Neuronal stem cell (in vitro differentiated cells): ENCODE data around the gene GRAP.
A peak's percentile ranks its signal among the peaks of the same experiment; 100 is the strongest.
"Not testable (repeated sequence)": the region's sequence is repeated elsewhere in the genome, so short reads cannot be mapped to it uniquely, and the experiment has no call there.

Source experiments
- DNase-seq: peaks from one replicate; pipeline ENCODE4 v3.0.0-alpha.2; 2013; ENCODE audit warnings: low spot score
- H2AFZ ChIP-seq: one replicate; pipeline ENCODE4 v1.6.1; 2013; ENCODE audit warnings: mild to moderate bottlenecking, low read length, inconsistent platforms
- H2AK5ac ChIP-seq: 2 replicates; pipeline ENCODE4 v1.6.1; 2013; ENCODE audit warnings: low read depth, mild to moderate bottlenecking, inconsistent platforms, low read length, moderate library complexity, mixed read lengths
- H2BK120ac ChIP-seq: 2 replicates; pipeline ENCODE4 v1.6.1; 2013; ENCODE audit warnings: low read depth, mild to moderate bottlenecking, inconsistent platforms, low read length, moderate library complexity, mixed read lengths
- H2BK12ac ChIP-seq: one replicate; pipeline ENCODE4 v1.6.1; 2013; ENCODE audit warnings: low read length, inconsistent platforms
- H2BK15ac ChIP-seq: 2 replicates; pipeline ENCODE4 v1.6.1; 2013; ENCODE audit warnings: mild to moderate bottlenecking, low read length, inconsistent platforms, mixed read lengths
- H2BK5ac ChIP-seq: one replicate; pipeline ENCODE4 v1.6.1; 2013; ENCODE audit warnings: inconsistent platforms, mild to moderate bottlenecking, low read length, moderate library complexity
- H3K14ac ChIP-seq: one replicate; pipeline ENCODE4 v1.6.1; 2013; ENCODE audit warnings: low read length, inconsistent platforms
- H3K18ac ChIP-seq: 2 replicates; pipeline ENCODE4 v1.6.1; 2013; ENCODE audit warnings: low read length, inconsistent platforms
- H3K23ac ChIP-seq: 2 replicates; pipeline ENCODE4 v1.6.1; 2013; ENCODE audit warnings: low read depth, mild to moderate bottlenecking, mixed read lengths, low read length, inconsistent platforms; ENCODE audit not compliant: poor library complexity
- H3K27ac ChIP-seq: replicated peaks from 3 replicates; pipeline ENCODE4 v1.5.1; 2013; ENCODE audit warnings: low read length, inconsistent platforms
- H3K27me3 ChIP-seq, 3 experiments: 2 replicates each; pipeline ENCODE4 v1.6.1; 2013; ENCODE audit warnings: low read length in 3 of 3, mild to moderate bottlenecking in 2 of 3, inconsistent platforms in 1 of 3, low read depth in 1 of 3, mixed read lengths in 1 of 3, moderate library complexity in 1 of 3; ENCODE audit not compliant: control insufficient read depth in 3 of 3, insufficient read depth in 3 of 3
- H3K36me3 ChIP-seq, 2 donors: replicated peaks in 1 of 2; 2 replicates each; pipeline ENCODE4 v1.6.1; 2013; ENCODE audit warnings: low read length in 2 of 2; ENCODE audit not compliant: control insufficient read depth in 2 of 2, insufficient read depth in 2 of 2
- H3K4ac ChIP-seq: 2 replicates; pipeline ENCODE4 v1.6.1; 2013; ENCODE audit warnings: inconsistent platforms, mild to moderate bottlenecking, low read length, moderate library complexity
- H3K4me1 ChIP-seq, 2 donors: 1 replicate in 1 of 2; 2 replicates in 1 of 2; pipeline ENCODE4 v1.6.1; 2013; ENCODE audit warnings: low read length in 2 of 2, low read depth in 1 of 2; ENCODE audit not compliant: control insufficient read depth in 2 of 2, insufficient read depth in 1 of 2
- H3K4me2 ChIP-seq: one replicate; pipeline ENCODE4 v1.6.1; 2013; ENCODE audit warnings: mild to moderate bottlenecking, low read length, inconsistent platforms; ENCODE audit not compliant: insufficient read depth, poor library complexity, severe bottlenecking
- H3K4me3 ChIP-seq, 2 donors: 2 replicates each; pipeline ENCODE4 v1.5.1; 2013; ENCODE audit warnings: low read length in 2 of 2, mild to moderate bottlenecking in 2 of 2, inconsistent platforms in 1 of 2, moderate library complexity in 1 of 2
- H3K79me1 ChIP-seq: one replicate; pipeline ENCODE4 v1.6.1; 2013; ENCODE audit warnings: low read depth, mild to moderate bottlenecking, inconsistent platforms, low read length, moderate library complexity
- H3K9ac ChIP-seq: one replicate; pipeline ENCODE4 v1.6.1; 2013; ENCODE audit warnings: mild to moderate bottlenecking, low read depth, low read length, inconsistent platforms; ENCODE audit not compliant: poor library complexity
- H3K9me3 ChIP-seq, 2 donors: replicated peaks in 1 of 2; 2 replicates each; pipeline versions ENCODE3 to v1.6.1; 2013; ENCODE audit warnings: low read length in 2 of 2, mild to moderate bottlenecking in 2 of 2, inconsistent platforms in 1 of 2, low read depth in 1 of 2, mixed read lengths in 1 of 2, moderate library complexity in 1 of 2; ENCODE audit not compliant: control insufficient read depth in 2 of 2, insufficient read depth in 1 of 2
- H4K8ac ChIP-seq: one replicate; pipeline ENCODE4 v1.6.1; 2013; ENCODE audit warnings: low read depth, mild to moderate bottlenecking, inconsistent platforms, low read length, moderate library complexity
- H4K91ac ChIP-seq: one replicate; pipeline ENCODE4 v1.6.1; 2013; ENCODE audit warnings: low read length, low read depth, mild to moderate bottlenecking, inconsistent platforms; ENCODE audit not compliant: poor library complexity
- WGBS, 2 donors: extraction: QIAGEN DNeasy Blood & Tissue Kit; methylation state at CpG; one replicate each; pipeline ENCODE4 v1.1.7; 2013; ENCODE audit warnings: missing lambda C conversion rate in 2 of 2, mixed read lengths in 1 of 2; ENCODE audit not compliant: insufficient read length in 2 of 2, insufficient replicate concordance in 1 of 2; ENCODE audit errors: extremely low coverage in 2 of 2; 5-methylcytosine and 5-hydroxymethylcytosine counted together

The GRAP gene

GRCh38 chr17:19021011-19021621 is 25.6 kb downstream of the GRAP start:
- H2BK5ac ChIP-seq, H3K4me3 ChIP-seq, H3K27ac ChIP-seq, H3K4me2 ChIP-seq, H3K4me1 ChIP-seq, H3K27me3 ChIP-seq, H3K9me3 ChIP-seq, H3K14ac ChIP-seq, H4K91ac ChIP-seq, H3K4ac ChIP-seq, H2BK120ac ChIP-seq, H3K36me3 ChIP-seq, H3K9ac ChIP-seq, H3K79me1 ChIP-seq, H4K8ac ChIP-seq, H3K23ac ChIP-seq, H2BK12ac ChIP-seq, DNase-seq, H2AFZ ChIP-seq: not testable (repeated sequence)
- Histone ChIP-seq H2AK5ac (peak overlapping the region; percentile 88), H3K18ac (peak overlapping the region; percentile 71), H2BK15ac (peak overlapping the region; percentile 91)
- no CpG with 5 or more reads among the region's 7 CpGs for WGBS, 2 donors

GRCh38 chr17:19020016-19020415 is 26.7 kb downstream of the GRAP start:
- H3K36me3 ChIP-seq = no peaks in the 10 kb centered on the region
- peaks cover 2% of the 10 kb centered on the region for H3K79me1 ChIP-seq
- peak overlapping the region; percentile 16 for H2BK5ac ChIP-seq
- no peak overlapping the region for H4K91ac ChIP-seq
- H3K4me2 ChIP-seq = no peak overlapping the region
- H3K9me3 ChIP-seq = no peaks in the 10 kb centered on the region
- H2BK120ac ChIP-seq = peak overlapping the region; percentile 9
- H3K4ac ChIP-seq = no peak overlapping the region
- peaks cover 0 to 8% of the 10 kb centered on the region in 2 donors for H3K4me1 ChIP-seq
- H3K27me3 ChIP-seq = peaks cover 0 to 8% (median 0%) of the 10 kb centered on the region in 3 experiments
- no peak overlapping the region for H3K18ac ChIP-seq
- H2AK5ac ChIP-seq = no peak overlapping the region
- no peak overlapping the region for H2BK12ac ChIP-seq
- H3K14ac ChIP-seq = peak overlapping the region; percentile 82
- H3K4me3 ChIP-seq = no peak overlapping the region
- H2BK15ac ChIP-seq = no peak overlapping the region
- no peak overlapping the region for H3K23ac ChIP-seq
- no CpG with 5 or more reads among the region's 3 CpGs for WGBS, 2 donors
- H4K8ac ChIP-seq = no peak overlapping the region
- H3K9ac ChIP-seq = no peak overlapping the region
- H3K27ac ChIP-seq = no peak overlapping the region
- no peak overlapping the region for H2AFZ ChIP-seq
- no peak for DNase-seq

- WGBS, 2 donors = no CpG with 5 or more reads among the region's 27 CpGs
- Histone ChIP-seq H2AFZ (no peak overlapping the region), H3K4me3 (no peak overlapping the region), H3K27ac (no peak overlapping the region), H2BK12ac (peak overlapping the region; percentile 90), H3K27me3 (peaks cover 0 to 8% (median 0%) of the 10 kb centered on the region in 3 experiments), H4K91ac (no peak overlapping the region), H3K4me2 (no peak overlapping the region), H3K18ac (peak overlapping the region; percentile 81), H3K79me1 (peaks cover 2% of the 10 kb centered on the region), H4K8ac (no peak overlapping the region), H3K23ac (peak overlapping the region; percentile 37), H3K9me3 (no peaks in the 10 kb centered on the region), H3K9ac (no peak overlapping the region), H2AK5ac (peak overlapping the region; percentile 91), H2BK5ac (peak overlapping the region; percentile 16), H3K4me1 (peaks cover 0 to 8% of the 10 kb centered on the region in 2 donors), H2BK15ac (no peak overlapping the region), H3K14ac (no peak overlapping the region), H3K4ac (peak overlapping the region; percentile 13), H2BK120ac (peak overlapping the region; percentile 9), H3K36me3 (no peaks in the 10 kb centered on the region)
- no peak for DNase-seq
Measured at GRCh38 chr17:19019041-19019941, 27.5 kb downstream of the GRAP start.

GRCh38 chr17:19018600-19018950 is 28.2 kb downstream of the GRAP start:
- no peak overlapping the region for H3K4me2 ChIP-seq
- no peak overlapping the region for H4K8ac ChIP-seq
- no CpG with 5 or more reads among the region's 6 CpGs for WGBS, 2 donors
- no peak overlapping the region for H3K4me3 ChIP-seq
- no peak overlapping the region for H3K14ac ChIP-seq
- H3K36me3 ChIP-seq = no peaks in the 10 kb centered on the region
- no peak overlapping the region for H3K4ac ChIP-seq
- peaks cover 0 to 8% (median 0%) of the 10 kb centered on the region in 3 experiments for H3K27me3 ChIP-seq
- H4K91ac ChIP-seq = no peak overlapping the region
- H3K79me1 ChIP-seq = peaks cover 2% of the 10 kb centered on the region
- H3K18ac ChIP-seq = peak overlapping the region; percentile 65
- peak overlapping the region; percentile 45 for H2BK15ac ChIP-seq
- H3K4me1 ChIP-seq = peaks cover 0 to 8% of the 10 kb centered on the region in 2 donors
- no peak overlapping the region for H2AFZ ChIP-seq
- no peak overlapping the region for H2BK5ac ChIP-seq
- peak overlapping the region; percentile 31 for H2BK12ac ChIP-seq
- peak overlapping the region; percentile 19 for H2AK5ac ChIP-seq
- H3K27ac ChIP-seq = no peak overlapping the region
- no peak overlapping the region for H3K23ac ChIP-seq
- no peak for DNase-seq
- no peak overlapping the region for H3K9ac ChIP-seq
- no peaks in the 10 kb centered on the region for H3K9me3 ChIP-seq
- H2BK120ac ChIP-seq = peak overlapping the region; percentile 57
